ENCODE measurements around the gene REEP5. TPM values are rescaled to one million over a fixed set of nuclear protein-coding genes. Genes with fewer than 3 reads are reported as not detected.

The REEP5 gene
- total and polyA plus RNA-seq, 4 donors, result 41.5 to 182 (median 44.0) TPM

GRCh38 chr5:112931473-112931872, 9.4 kb upstream of the REEP5 start:
- Histone ChIP-seq H3K36me3 (ENCODE audit: control insufficient read depth in 4 of 4, insufficient read depth in 3 of 4, low read depth in 1 of 4, low read length in 3 of 4) (no peaks in the 10 kb centered on the region), H3K4me1 (ENCODE audit: control insufficient read depth in 4 of 4, insufficient read depth in 4 of 4, low read length in 3 of 4) (peaks cover 0 to 1% (median 0%) of the 10 kb centered on the region in 4 donors), H3K9me3 (ENCODE audit: control insufficient read depth in 4 of 4, low read length in 3 of 4) (no peaks in the 10 kb centered on the region), H3K4me3 (ENCODE audit: low read depth in 1 of 3, low read length in 3 of 3) (no peak overlapping the region), H3K27me3 (ENCODE audit: control insufficient read depth in 4 of 4, insufficient read depth in 4 of 4, low read length in 3 of 4) (no peaks in the 10 kb centered on the region), H3K27ac (ENCODE audit: low read depth in 1 of 2, low read length in 2 of 2) (no peak overlapping the region), H3K9ac (ENCODE audit: low read depth in 1 of 2, low read length in 2 of 2) (no peak overlapping the region)
- 65% methylated on average over 2 of the region's 2 CpGs for WGBS
- TF ChIP-seq JUND (IDR thresholded peaks at IDR 0.05), result no peak
- no peak for TF ChIP-seq FOXA1 (IDR thresholded peaks at IDR 0.05)
- TF ChIP-seq CTCF (IDR thresholded peaks at IDR 0.05; ENCODE audit: low read depth, low read length, missing input control), result no peak
- no peak for TF ChIP-seq SP1 (IDR thresholded peaks at IDR 0.05)
- no peak for TF ChIP-seq EGR1 (IDR thresholded peaks at IDR 0.05; ENCODE audit: low read depth in 2 of 2)
- TF ChIP-seq REST (IDR thresholded peaks at IDR 0.05), result no peak
- no peak for TF ChIP-seq TAF1 (conservative IDR thresholded peaks at IDR 0.05)
- TF ChIP-seq GABPA (IDR thresholded peaks at IDR 0.05 in 1 of 2, conservative IDR thresholded peaks at IDR 0.05 in 1 of 2), result no peak
- TF ChIP-seq RAD21 (IDR thresholded peaks at IDR 0.05), result no peak
- no peak for TF ChIP-seq YY1 (IDR thresholded peaks at IDR 0.05)
- no peak for TF ChIP-seq ATF3 (IDR thresholded peaks at IDR 0.05)
- no peak for TF ChIP-seq RXRA (IDR thresholded peaks at IDR 0.05)
- no peak for TF ChIP-seq MAX (IDR thresholded peaks at IDR 0.05)
- no peak for DNase-seq (ENCODE audit: low spot score)

- H3K4me1 ChIP-seq (ENCODE audit: control insufficient read depth in 4 of 4, insufficient read depth in 4 of 4, low read length in 3 of 4), result peaks cover 0 to 1% (median 0%) of the 10 kb centered on the region in 4 donors
- 91% methylated on average over 1 of the region's 1 CpG for WGBS
- DNase-seq (ENCODE audit: low spot score), result no peak
- TF ChIP-seq EGR1 (IDR thresholded peaks at IDR 0.05; ENCODE audit: low read depth in 2 of 2) (no peak), ZBTB33 (IDR thresholded peaks at IDR 0.05) (no peak), MAX (IDR thresholded peaks at IDR 0.05) (no peak), NR2F2 (IDR thresholded peaks at IDR 0.05) (no peak), CTCF (IDR thresholded peaks at IDR 0.05; ENCODE audit: low read depth, low read length, missing input control) (no peak), JUND (IDR thresholded peaks at IDR 0.05) (no peak), FOXA2 (IDR thresholded peaks at IDR 0.05) (no peak), TAF1 (conservative IDR thresholded peaks at IDR 0.05) (no peak), GABPA (IDR thresholded peaks at IDR 0.05 in 1 of 2, conservative IDR thresholded peaks at IDR 0.05 in 1 of 2) (no peak), HNF4A (conservative IDR thresholded peaks at IDR 0.05) (no peak), SP1 (IDR thresholded peaks at IDR 0.05) (no peak), YY1 (IDR thresholded peaks at IDR 0.05) (no peak), HNF4G (IDR thresholded peaks at IDR 0.05) (no peak), FOXA1 (IDR thresholded peaks at IDR 0.05) (no peak), REST (IDR thresholded peaks at IDR 0.05) (no peak), RXRA (IDR thresholded peaks at IDR 0.05) (no peak)
These were observed 8.0 kb upstream of the REEP5 start for GRCh38 chr5:112930082-112930344.

More at GRCh38 chr5:112930082-112930344, 8.0 kb upstream of the REEP5 start:
- Histone ChIP-seq H3K36me3 (ENCODE audit: control insufficient read depth in 4 of 4, insufficient read depth in 3 of 4, low read depth in 1 of 4, low read length in 3 of 4) (no peaks in the 10 kb centered on the region), H3K27ac (ENCODE audit: low read depth in 1 of 2, low read length in 2 of 2) (no peak overlapping the region), H3K27me3 (ENCODE audit: control insufficient read depth in 4 of 4, insufficient read depth in 4 of 4, low read length in 3 of 4) (no peaks in the 10 kb centered on the region), H3K4me3 (ENCODE audit: low read depth in 1 of 3, low read length in 3 of 3) (no peak overlapping the region), H3K9me3 (ENCODE audit: control insufficient read depth in 4 of 4, low read length in 3 of 4) (no peaks in the 10 kb centered on the region), H3K9ac (ENCODE audit: low read depth in 1 of 2, low read length in 2 of 2) (no peak overlapping the region)
